OCI-LY1 (cell line): ENCODE results near the gene ZNF396.

ENCODE experiments used
- H2AFZ ChIP-seq: fragments of 200-600 bp; sonication (generic), shearing (Covaris generic); 2 replicates; pipeline ENCODE4 v1.6.0; 2014; ENCODE audit warnings: antibody characterized with exemption, mild to moderate bottlenecking, low read length
- H3F3A ChIP-seq: fragments of 200-600 bp; sonication (generic), shearing (Covaris generic); 2 replicates; pipeline ENCODE4 v1.6.0; 2014; ENCODE audit warnings: mild to moderate bottlenecking, antibody characterized with exemption, low read length, moderate library complexity; ENCODE audit not compliant: insufficient read depth
- H3K27ac ChIP-seq: fragments of 200-600 bp; sonication (generic); 2 replicates; pipeline ENCODE4 v1.5.1; 2014; ENCODE audit warnings: low read length, mixed run types, mild to moderate bottlenecking, low read depth; ENCODE audit not compliant: poor library complexity, severe bottlenecking
- H3K27me3 ChIP-seq: fragments of 200-600 bp; sonication (generic); 2 replicates; pipeline ENCODE4 v1.6.0; 2014; ENCODE audit warnings: antibody characterized with exemption, mild to moderate bottlenecking, low read length, moderate library complexity; ENCODE audit not compliant: insufficient read depth
- H3K36me3 ChIP-seq: fragments of 200-600 bp; sonication (generic); 2 replicates; pipeline ENCODE4 v1.6.1; 2014; ENCODE audit warnings: mild to moderate bottlenecking, antibody characterized with exemption, low read length, moderate library complexity, mixed read lengths; ENCODE audit not compliant: insufficient read depth
- H3K4me1 ChIP-seq: fragments of 200-600 bp; sonication (generic); 2 replicates; pipeline ENCODE4 v1.5.1; 2014; ENCODE audit warnings: mild to moderate bottlenecking, low read length, moderate library complexity; ENCODE audit not compliant: insufficient read depth, severe bottlenecking
- H3K4me2 ChIP-seq: fragments of 200-600 bp; sonication (generic), shearing (Covaris generic); 2 replicates; pipeline ENCODE4 v1.6.1; 2014; ENCODE audit warnings: low read length
- H3K4me3 ChIP-seq: fragments of 200-600 bp; sonication (generic); 2 replicates; pipeline ENCODE4 v1.5.1; 2014; ENCODE audit warnings: low read length, low read depth, mild to moderate bottlenecking, mixed read lengths; ENCODE audit not compliant: poor library complexity, severe bottlenecking
- H3K79me2 ChIP-seq: fragments of 200-600 bp; shearing (Covaris generic); 2 replicates; pipeline ENCODE4 v1.6.1; 2016; ENCODE audit warnings: mixed run types, low read length, mixed read lengths; ENCODE audit not compliant: insufficient read depth
- H3K9ac ChIP-seq: fragments of 200-600 bp; sonication (generic), shearing (Covaris generic); 2 replicates; pipeline ENCODE4 v1.6.1; 2014; ENCODE audit warnings: mild to moderate bottlenecking, low read length, mixed read lengths
- H3K9me2 ChIP-seq: fragments of 200-600 bp; sonication (generic), shearing (Covaris generic); 2 replicates; pipeline ENCODE4 v1.6.1; 2014; ENCODE audit warnings: low read depth, mild to moderate bottlenecking, low read length, mixed read lengths
- H3K9me3 ChIP-seq: fragments of 200-600 bp; shearing (Covaris generic); 2 replicates; pipeline ENCODE4 v1.6.1; 2014; ENCODE audit warnings: low read length, mixed read lengths
- H4K20me1 ChIP-seq: fragments of 200-600 bp; sonication (generic), shearing (Covaris generic); 2 replicates; pipeline ENCODE4 v1.6.0; 2016; ENCODE audit warnings: mild to moderate bottlenecking, low read length; ENCODE audit not compliant: insufficient read depth
- EZH2 ChIP-seq: fragments of 200-600 bp; sonication (generic), shearing (Covaris generic); IDR thresholded peaks from 2 replicates; pipeline ENCODE4 v1.8.0; 2017; ENCODE audit warnings: borderline replicate concordance, mixed run types, mild to moderate bottlenecking, antibody characterized with exemption, low read length, moderate library complexity, mixed read lengths
- TF ChIP-seq, protein P1 (sequence below): fragments of 200-600 bp; sonication (generic), shearing (Covaris generic); IDR thresholded peaks from 2 replicates; pipeline ENCODE4 v1.5.1; 2017; ENCODE audit warnings: mild to moderate bottlenecking, antibody characterized with exemption, low read length, moderate library complexity, mixed read lengths

Gene ZNF396

GRCh38 chr18:35352283-35352682, 24.9 kb downstream of the ZNF396 start:
- Histone ChIP-seq H3K4me2 (no peak overlapping the region), H3K36me3 (no peaks in the 10 kb centered on the region), H2AFZ (no peak overlapping the region), H3K9ac (no peak overlapping the region), H3K79me2 (no peaks in the 10 kb centered on the region), H3K4me3 (no peak overlapping the region), H3K9me3 (peaks cover 12% of the 10 kb centered on the region; the same call in 1 of the 2 replicates), H4K20me1 (no peaks in the 10 kb centered on the region), H3K4me1 (no peaks in the 10 kb centered on the region), H3K27me3 (no peaks in the 10 kb centered on the region), H3K27ac (no peak overlapping the region), H3F3A (no peaks in the 10 kb centered on the region), H3K9me2 (no peaks in the 10 kb centered on the region)
- TF ChIP-seq, protein P1, sequence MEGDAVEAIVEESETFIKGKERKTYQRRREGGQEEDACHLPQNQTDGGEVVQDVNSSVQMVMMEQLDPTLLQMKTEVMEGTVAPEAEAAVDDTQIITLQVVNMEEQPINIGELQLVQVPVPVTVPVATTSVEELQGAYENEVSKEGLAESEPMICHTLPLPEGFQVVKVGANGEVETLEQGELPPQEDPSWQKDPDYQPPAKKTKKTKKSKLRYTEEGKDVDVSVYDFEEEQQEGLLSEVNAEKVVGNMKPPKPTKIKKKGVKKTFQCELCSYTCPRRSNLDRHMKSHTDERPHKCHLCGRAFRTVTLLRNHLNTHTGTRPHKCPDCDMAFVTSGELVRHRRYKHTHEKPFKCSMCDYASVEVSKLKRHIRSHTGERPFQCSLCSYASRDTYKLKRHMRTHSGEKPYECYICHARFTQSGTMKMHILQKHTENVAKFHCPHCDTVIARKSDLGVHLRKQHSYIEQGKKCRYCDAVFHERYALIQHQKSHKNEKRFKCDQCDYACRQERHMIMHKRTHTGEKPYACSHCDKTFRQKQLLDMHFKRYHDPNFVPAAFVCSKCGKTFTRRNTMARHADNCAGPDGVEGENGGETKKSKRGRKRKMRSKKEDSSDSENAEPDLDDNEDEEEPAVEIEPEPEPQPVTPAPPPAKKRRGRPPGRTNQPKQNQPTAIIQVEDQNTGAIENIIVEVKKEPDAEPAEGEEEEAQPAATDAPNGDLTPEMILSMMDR = no peak
- no peak for TF ChIP-seq EZH2

- no peaks in the 10 kb centered on the region for H3K9me2 ChIP-seq
- H3K36me3 ChIP-seq = peaks cover 3% of the 10 kb centered on the region
- peaks cover 11% of the 10 kb centered on the region; the same call in 1 of the 2 replicates for H3K9me3 ChIP-seq
- no peak overlapping the region for H3K4me2 ChIP-seq
- H3K27ac ChIP-seq = no peak overlapping the region
- H3K79me2 ChIP-seq = peaks cover 7% of the 10 kb centered on the region
- no peak overlapping the region for H3K9ac ChIP-seq
- peaks cover 22% of the 10 kb centered on the region for H3K4me1 ChIP-seq
- no peak overlapping the region for H3K4me3 ChIP-seq
- TF ChIP-seq EZH2 = no peak
- TF ChIP-seq, protein P1 = no peak
- H2AFZ ChIP-seq = no peak overlapping the region
- H3K27me3 ChIP-seq = no peaks in the 10 kb centered on the region
- H3F3A ChIP-seq = no peaks in the 10 kb centered on the region
- H4K20me1 ChIP-seq = peaks cover 5% of the 10 kb centered on the region; the same call in 1 of the 2 replicates
Observed at GRCh38 chr18:35348001-35348400, 29.1 kb downstream of the ZNF396 start.

- Histone ChIP-seq H3K4me2 (peak overlapping the region; percentile 79), H3F3A (no peaks in the 10 kb centered on the region), H3K9me2 (no peaks in the 10 kb centered on the region), H3K4me1 (peaks cover 26% of the 10 kb centered on the region), H3K4me3 (no peak overlapping the region), H4K20me1 (peaks cover 5% of the 10 kb centered on the region; the same call in 1 of the 2 replicates), H3K36me3 (peaks cover 22% of the 10 kb centered on the region), H3K27ac (peak overlapping the region; percentile 68), H3K9ac (peak overlapping the region; percentile 13; the same call in 1 of the 2 replicates), H3K79me2 (peaks cover 28% of the 10 kb centered on the region), H3K9me3 (no peaks in the 10 kb centered on the region), H2AFZ (peak overlapping the region; percentile 93; the same call in 1 of the 2 replicates), H3K27me3 (no peaks in the 10 kb centered on the region)
- TF ChIP-seq, protein P1 = no peak
- no peak for TF ChIP-seq EZH2
Observed at GRCh38 chr18:35345950-35346349, 31.2 kb downstream of the ZNF396 start.
